IMR-90 (cell line): ENCODE results near the gene ZNF618. TPM values are rescaled to one million over a fixed set of nuclear protein-coding genes. Genes with fewer than 3 reads are reported as not detected.

Experiments
- ATAC-seq: fragments of 200-7000 bp; cut with Tn5 transposase; 2 replicates; pipeline ENCODE4 v1.9.1; 2020; ENCODE audit warnings: low read depth, mild to moderate bottlenecking, moderate library complexity
- BruUV-seq: library from RNA; stranded (reverse); fragments of 400-500 nt; replicated peaks from 2 replicates; lab custom pipeline; 2021; lab: Mats Ljungman, UMichigan
- CTCF ChIA-PET: fragments of 300-600 bp; formaldehyde crosslinking; extraction: SDS; loops from one replicate; lab custom pipeline; 2021; ENCODE audit warnings: antibody characterized with exemption; lab: Yijun Ruan, JAX
- POLR2A ChIA-PET: fragments of 300-600 bp; sonication (Branson Sonifier 250); formaldehyde crosslinking; loops from one replicate; lab custom pipeline; 2022; ENCODE audit warnings: antibody characterized with exemption; ENCODE audit not compliant: unreplicated experiment; lab: Charles Lee
- DNase-seq: peaks from one replicate; pipeline ENCODE4 v3.0.0; 2013
- H2AFZ ChIP-seq: replicated peaks from 2 replicates; pipeline ENCODE3; 2013; ENCODE audit warnings: low read length, mild to moderate bottlenecking; ENCODE audit not compliant: poor library complexity
- H2AK5ac ChIP-seq: 2 replicates; pipeline ENCODE4 v1.6.1; 2013; ENCODE audit warnings: low read depth, low read length, inconsistent platforms
- H2AK9ac ChIP-seq: replicated peaks from 2 replicates; pipeline ENCODE3; 2013; ENCODE audit warnings: mild to moderate bottlenecking, low read depth, low read length, moderate library complexity; ENCODE audit not compliant: poor library complexity
- H2BK120ac ChIP-seq: 2 replicates; pipeline ENCODE4 v1.6.1; 2013; ENCODE audit warnings: low read depth, low read length, inconsistent platforms
- H2BK15ac ChIP-seq: 3 replicates; pipeline ENCODE4 v1.6.1; 2013; ENCODE audit warnings: low read depth, low read length, inconsistent platforms
- H2BK20ac ChIP-seq: 2 replicates; pipeline ENCODE4 v1.6.1; 2013; ENCODE audit warnings: low read depth, mild to moderate bottlenecking, inconsistent platforms, low read length, moderate library complexity
- H2BK5ac ChIP-seq: 2 replicates; pipeline ENCODE4 v1.6.1; 2013; ENCODE audit warnings: mild to moderate bottlenecking, low read depth, low read length, inconsistent platforms; ENCODE audit not compliant: poor library complexity, severe bottlenecking
- H3K14ac ChIP-seq: replicated peaks from 2 replicates; pipeline ENCODE4 v1.6.1; 2013; ENCODE audit warnings: low read depth, low read length, inconsistent platforms
- H3K18ac ChIP-seq: 2 replicates; pipeline ENCODE4 v1.6.1; 2013; ENCODE audit warnings: low read depth, low read length, control low read depth
- H3K23ac ChIP-seq: 2 replicates; pipeline ENCODE4 v1.6.1; 2013; ENCODE audit warnings: low read depth, low read length, inconsistent platforms
- H3K27ac ChIP-seq: 2 replicates; pipeline ENCODE4 v1.5.1; 2013; ENCODE audit warnings: mild to moderate bottlenecking, control low read depth, low read length; ENCODE audit not compliant: insufficient read depth
- H3K27me3 ChIP-seq: 2 replicates; pipeline ENCODE4 v1.6.1; 2013; ENCODE audit warnings: low read length; ENCODE audit not compliant: control insufficient read depth, insufficient read depth
- H3K36me3 ChIP-seq: 2 replicates; pipeline ENCODE4 v1.6.1; 2013; ENCODE audit warnings: low read length, mixed read lengths; ENCODE audit not compliant: control insufficient read depth, insufficient read depth
- H3K4ac ChIP-seq: 2 replicates; pipeline ENCODE4 v1.6.1; 2013; ENCODE audit warnings: low read depth, low read length, inconsistent platforms
- H3K4me1 ChIP-seq: 2 replicates; pipeline ENCODE4 v1.6.1; 2013; ENCODE audit warnings: low read length, mixed read lengths; ENCODE audit not compliant: control insufficient read depth, insufficient read depth
- H3K4me2 ChIP-seq: 2 replicates; pipeline ENCODE4 v1.6.1; 2013; ENCODE audit warnings: low read depth, mild to moderate bottlenecking, control low read depth, low read length, moderate library complexity
- H3K4me3 ChIP-seq: 2 replicates; pipeline ENCODE4 v1.5.1; 2013; ENCODE audit warnings: low read depth, mild to moderate bottlenecking, control low read depth, low read length, moderate library complexity; ENCODE audit not compliant: insufficient read depth
- H3K56ac ChIP-seq: 2 replicates; pipeline ENCODE4 v1.6.1; 2013; ENCODE audit warnings: low read length, inconsistent platforms; ENCODE audit not compliant: insufficient read depth; ENCODE audit errors: extremely low read depth
- H3K79me1 ChIP-seq, 2 experiments: 2 replicates each; pipeline ENCODE4 v1.6.1; 2013; ENCODE audit warnings: low read length in 2 of 2, inconsistent platforms in 1 of 2, low read depth in 1 of 2
- H3K9ac ChIP-seq: 2 replicates; pipeline ENCODE4 v1.6.1; 2013; ENCODE audit warnings: low read depth, low read length, control low read depth
- H3K9me1 ChIP-seq: 2 replicates; pipeline ENCODE4 v1.6.1; 2013; ENCODE audit warnings: low read length, inconsistent platforms; ENCODE audit not compliant: insufficient read depth
- H3K9me3 ChIP-seq: 2 replicates; pipeline ENCODE4 v1.6.1; 2013; ENCODE audit warnings: low read length; ENCODE audit not compliant: control insufficient read depth, insufficient read depth
- H4K20me1 ChIP-seq: 2 replicates; pipeline ENCODE4 v1.6.1; 2013; ENCODE audit warnings: low read length, inconsistent platforms; ENCODE audit not compliant: insufficient read depth
- H4K5ac ChIP-seq: 2 replicates; pipeline ENCODE4 v1.6.1; 2013; ENCODE audit warnings: mild to moderate bottlenecking, low read depth, low read length, control low read depth
- H4K8ac ChIP-seq, 2 experiments: 2 replicates each; pipeline ENCODE4 v1.6.1; 2013; ENCODE audit warnings: low read depth in 2 of 2, low read length in 2 of 2, control low read depth in 1 of 2, inconsistent platforms in 1 of 2
- H4K91ac ChIP-seq: 2 replicates; pipeline ENCODE4 v1.6.1; 2013; ENCODE audit warnings: low read depth, low read length, inconsistent platforms; ENCODE audit not compliant: insufficient read depth
- MXI1 ChIP-seq: IDR thresholded peaks from 2 replicates; pipeline ENCODE4 v1.6.1; 2012; ENCODE audit warnings: low read depth, mild to moderate bottlenecking, low read length, moderate library complexity, borderline replicate concordance
- RAD21 ChIP-seq: IDR thresholded peaks from 2 replicates; pipeline ENCODE4 v1.6.1; 2012; ENCODE audit warnings: low read length, improper control_type of control experiment
- WGBS, 2 experiments: methylation state at CpG; one replicate each; pipeline versions ENCODE4 v1.1.5 to v1.1.7; 2013; ENCODE audit warnings: missing lambda C conversion rate in 2 of 2; ENCODE audit not compliant: insufficient read length in 1 of 2; ENCODE audit errors: extremely low coverage in 2 of 2; 5-methylcytosine and 5-hydroxymethylcytosine counted together
- dilution Hi-C: fragments of 300-500 bp; cut with HindIII; formaldehyde crosslinking; loops from one replicate; pipeline ENCODE4 v1.14.3; 2018; ENCODE audit warnings: low sequenced_read_pairs; ENCODE audit not compliant: unreplicated experiment
- in situ Hi-C: fragments of 300-500 bp; cut with MboI; formaldehyde crosslinking; loops from 3 replicates; pipeline ENCODE4 v1.14.3; 2019; ENCODE audit warnings: low sequenced_read_pairs, inconsistent platforms, mixed read lengths
- intact Hi-C: fragments of 100-400 bp; cut with micrococcal nuclease; formaldehyde crosslinking; loops from 2 replicates; pipeline ENCODE4 v1.10.0; 2022
- polyA plus RNA-seq, 3 experiments: library from polyadenylated mRNA; depleted of rRNA; stranded (reverse); fragments of >200 nt; gene quantifications; 2 replicates each; pipeline ENCODE4 v1.2.3, GENCODE V29; 2012; ENCODE audit warnings: low replicate concordance in 1 of 3
- total RNA-seq: library from RNA; depleted of rRNA; stranded (reverse); fragments of >200 nt; gene quantifications from 2 replicates; pipeline ENCODE4 v1.2.3, GENCODE V29; 2012

Gene ZNF618
- total and polyA plus RNA-seq, 2 of the 4 experiments (the other 2 are of a cell fraction), result 8.2 to 9.4 TPM

GRCh38 chr9:113993838-113994540 is 117.9 kb downstream of the ZNF618 start:
- H4K8ac ChIP-seq, result no peak overlapping the region
- H3K18ac ChIP-seq, result no peak overlapping the region
- WGBS, 2 experiments, result 86% methylated on average over 5 of the region's 14 CpGs; no CpG with 5 or more reads in 1 of the 2 experiments
- peaks cover 25% of the 10 kb centered on the region; the same call in 1 of the 2 replicates for H3K36me3 ChIP-seq
- H2AK9ac ChIP-seq, result no peak overlapping the region
- no peak overlapping the region for H2BK20ac ChIP-seq
- no peak overlapping the region for H3K4me3 ChIP-seq
- no peak overlapping the region for H3K14ac ChIP-seq
- peaks cover 17 to 76% of the 10 kb centered on the region in 2 experiments for H3K79me1 ChIP-seq
- no peak overlapping the region for H3K27ac ChIP-seq
- ATAC-seq (peak; percentile 62), DNase-seq (peak; percentile 67)
- no peak overlapping the region for H2BK120ac ChIP-seq
- no peak overlapping the region for H2AK5ac ChIP-seq
- no peaks in the 10 kb centered on the region for H3K27me3 ChIP-seq
- dilution Hi-C loops (no loop called here), in situ Hi-C loops (no loop called here), intact Hi-C loops (no loop called here)
- no peak overlapping the region for H3K23ac ChIP-seq
- H3K9me1 ChIP-seq, result peaks cover 16% of the 10 kb centered on the region
- no peak overlapping the region for H3K4ac ChIP-seq
- no peak overlapping the region for H4K5ac ChIP-seq
- peaks cover 5% of the 10 kb centered on the region; the same call in 1 of the 2 replicates for H3K4me1 ChIP-seq
- no peak overlapping the region for H4K91ac ChIP-seq
- no peaks in the 10 kb centered on the region for H3K9me3 ChIP-seq
- H2BK5ac ChIP-seq, result no peak overlapping the region
- peaks cover 21% of the 10 kb centered on the region; the same call in 1 of the 2 replicates for H4K20me1 ChIP-seq
- H2AFZ ChIP-seq, result peak overlapping the region; percentile 73
- H3K4me2 ChIP-seq, result no peak overlapping the region
- no TSS peak for BruUV-seq
- no peak overlapping the region for H3K9ac ChIP-seq
- ChIA-PET POLR2A (no interaction called here), CTCF (no interaction called here)
- H3K56ac ChIP-seq, result no peak overlapping the region
- no peak overlapping the region for H2BK15ac ChIP-seq
- TF ChIP-seq RAD21, result no peak
- TF ChIP-seq MXI1, result peak; percentile 71; the same call in 1 of the 2 replicates
